ENCODE measurements around the gene C1QL4. TPM values are rescaled to one million over a fixed set of nuclear protein-coding genes. Genes with fewer than 3 reads are reported as not detected.

The C1QL4 gene
- total and polyA plus RNA-seq, 2 donors (not counting 1 experiment from before 2014, with no cell fraction given) = not detected

DNA sequence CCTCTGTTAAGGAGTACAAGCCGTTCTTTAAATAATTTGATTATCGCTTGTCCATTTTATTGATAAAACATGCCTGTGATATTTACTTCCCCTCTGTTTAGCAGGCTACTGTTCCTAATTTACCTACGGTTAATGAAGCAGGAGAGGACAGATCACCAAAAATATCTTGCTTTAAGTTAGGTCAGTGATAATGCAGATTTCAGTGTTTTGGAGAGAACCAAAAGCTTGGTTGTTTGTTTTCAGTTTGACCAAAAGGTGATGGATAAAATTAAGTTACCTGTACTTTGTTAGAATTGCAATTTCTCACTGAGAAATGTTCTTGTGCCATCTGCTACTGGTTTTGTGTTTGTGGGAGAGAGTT is 31.2 kb upstream of the C1QL4 start:
- ChIA-PET CTCF (interaction anchor here (1.4 to 5.9 kb wide), 5 partner anchors 11 to 146 kb away, joined by 5 to 67 read pairs (median 9); partner anchors contain the start of gene DNAJC22), POLR2A (interaction anchor here (0.6 to 2.0 kb wide), 2 partner anchors 11 to 22 kb away, joined by 8 to 9 read pairs; partner anchors contain the start of gene DNAJC22)
- no peak for ATAC-seq (ENCODE audit: low read depth)
- Histone ChIP-seq H3K9ac (ENCODE audit: low read length) (peak overlapping the region; percentile 93), H3K36me3 (replicated peaks in 1 of 2; ENCODE audit: control extremely low read depth in 1 of 2, control insufficient read depth in 1 of 2, extremely low read depth in 1 of 2, insufficient read depth in 2 of 2, low read length in 1 of 2) (no peaks in the 10 kb centered on the region), H3K27me3 (replicated peaks in 1 of 4; ENCODE audit: control extremely low read depth in 1 of 4, control insufficient read depth in 3 of 4, insufficient read depth in 4 of 4, low read length in 3 of 4) (no peaks in the 10 kb centered on the region), H3K9me3 (ENCODE audit: control extremely low read depth in 1 of 3, control insufficient read depth in 2 of 3, insufficient read depth in 1 of 3, low read length in 2 of 3) (no peaks in the 10 kb centered on the region), H3K79me2 (ENCODE audit: control insufficient read depth, insufficient read depth, low read length) (peaks cover 12% of the 10 kb centered on the region), H3K4me2 (replicated peaks; ENCODE audit: low read depth, low read length, poor library complexity, severe bottlenecking) (peak overlapping the region; percentile 82), H3K27ac (ENCODE audit: low read length in 2 of 2) (peak overlapping the region; percentile 61 to 91), H2AFZ (ENCODE audit: insufficient read depth, low read depth, low read length, poor library complexity, severe bottlenecking) (peak overlapping the region; percentile 98), H3K4me3 (ENCODE audit: control extremely low read depth in 1 of 5, extremely low read depth in 1 of 5, insufficient read depth in 1 of 5, low read depth in 2 of 5, low read length in 4 of 5) (peak overlapping the region in 3 of 5 experiments; percentile 63 to 96 (median 86)), H4K20me1 (ENCODE audit: control insufficient read depth, insufficient read depth, low read length, poor library complexity, severe bottlenecking) (no peaks in the 10 kb centered on the region), H3K4me1 (ENCODE audit: control insufficient read depth in 2 of 2, insufficient read depth in 2 of 2, low read length in 2 of 2) (peaks cover 33 to 39% of the 10 kb centered on the region in 2 donors)
- Mint-ChIP-seq H3K27me3 (no peaks in the 10 kb centered on the region), H3K4me1 (peaks cover 46% of the 10 kb centered on the region), H3K4me3 (peak overlapping the region; percentile 87), H3K9me3 (ENCODE audit: insufficient read depth) (no peaks in the 10 kb centered on the region), H3K27ac (peak overlapping the region; percentile 98)
- intact Hi-C loops (cut with micrococcal nuclease) = loop anchor here (2.0 to 5.0 kb wide), 2 partner anchors 59 to 179 kb away; partner anchors contain the start of gene TUBA1A
- DNase-seq = peak; percentile 20
- TF ChIP-seq, protein P1, sequence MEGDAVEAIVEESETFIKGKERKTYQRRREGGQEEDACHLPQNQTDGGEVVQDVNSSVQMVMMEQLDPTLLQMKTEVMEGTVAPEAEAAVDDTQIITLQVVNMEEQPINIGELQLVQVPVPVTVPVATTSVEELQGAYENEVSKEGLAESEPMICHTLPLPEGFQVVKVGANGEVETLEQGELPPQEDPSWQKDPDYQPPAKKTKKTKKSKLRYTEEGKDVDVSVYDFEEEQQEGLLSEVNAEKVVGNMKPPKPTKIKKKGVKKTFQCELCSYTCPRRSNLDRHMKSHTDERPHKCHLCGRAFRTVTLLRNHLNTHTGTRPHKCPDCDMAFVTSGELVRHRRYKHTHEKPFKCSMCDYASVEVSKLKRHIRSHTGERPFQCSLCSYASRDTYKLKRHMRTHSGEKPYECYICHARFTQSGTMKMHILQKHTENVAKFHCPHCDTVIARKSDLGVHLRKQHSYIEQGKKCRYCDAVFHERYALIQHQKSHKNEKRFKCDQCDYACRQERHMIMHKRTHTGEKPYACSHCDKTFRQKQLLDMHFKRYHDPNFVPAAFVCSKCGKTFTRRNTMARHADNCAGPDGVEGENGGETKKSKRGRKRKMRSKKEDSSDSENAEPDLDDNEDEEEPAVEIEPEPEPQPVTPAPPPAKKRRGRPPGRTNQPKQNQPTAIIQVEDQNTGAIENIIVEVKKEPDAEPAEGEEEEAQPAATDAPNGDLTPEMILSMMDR (IDR thresholded peaks at IDR 0.05) = no peak
- TF ChIP-seq EZH2 (IDR thresholded peaks at IDR 0.05; ENCODE audit: borderline replicate concordance, insufficient read depth, low read depth, low read length, poor library complexity, severe bottlenecking) = no peak
- WGBS (ENCODE audit: insufficient coverage) = no CpG with 5 or more reads among the region's 3 CpGs
